Endothelial cell of hepatic sinusoid (primary cell): Measurements from ENCODE around the gene RCN1.
"Not testable (repeated sequence)": the region's sequence is repeated elsewhere in the genome, so short reads cannot be mapped to it uniquely, and the experiment has no call there.

Experiments used
- in situ Hi-C: cut with HindIII; loops from 2 replicates; pipeline ENCODE4 v1.10.0; 2017; ENCODE audit warnings: low sequenced_read_pairs

Gene RCN1

DNA sequence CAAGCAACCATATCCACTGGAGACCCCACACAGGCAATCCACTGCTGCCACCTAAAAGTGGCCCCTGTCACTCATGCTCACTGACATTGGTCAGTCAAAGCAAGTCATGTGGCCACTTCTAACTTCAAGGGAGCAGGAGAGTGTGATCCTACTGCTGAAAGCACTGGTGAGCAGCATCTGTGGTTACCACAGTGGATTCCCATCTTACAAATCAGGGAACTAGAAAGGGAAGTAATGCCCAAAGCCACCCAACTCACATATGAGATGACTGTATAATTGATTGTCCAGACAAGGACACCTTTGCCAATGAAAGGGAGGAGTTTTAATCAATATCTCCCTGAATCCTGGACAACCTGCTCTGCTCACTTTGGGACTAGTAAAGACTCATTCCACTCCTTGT lies 17.7 kb downstream of the RCN1 start:
- in situ Hi-C loops: no loop called here

DNA sequence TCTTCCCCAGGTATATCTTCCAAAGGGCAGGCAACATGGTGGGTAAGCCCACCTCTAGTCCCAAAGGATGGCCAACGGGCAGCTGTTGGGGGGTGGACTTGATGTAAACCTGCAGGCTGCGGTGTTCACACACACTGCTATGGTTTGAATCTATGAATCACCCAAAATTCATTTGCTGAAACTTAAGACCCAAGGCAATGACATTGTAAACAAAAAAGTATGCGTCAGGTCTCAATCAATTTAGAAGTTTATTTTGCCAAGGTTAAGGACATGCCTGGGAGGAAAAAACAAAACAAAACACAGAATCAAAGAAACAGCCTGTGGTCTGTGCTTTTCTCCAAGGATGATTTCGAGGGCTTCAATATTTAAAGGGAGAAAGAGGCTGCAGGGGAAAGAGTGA lies 18.3 kb downstream of the RCN1 start:
- in situ Hi-C loops: no loop called here

DNA sequence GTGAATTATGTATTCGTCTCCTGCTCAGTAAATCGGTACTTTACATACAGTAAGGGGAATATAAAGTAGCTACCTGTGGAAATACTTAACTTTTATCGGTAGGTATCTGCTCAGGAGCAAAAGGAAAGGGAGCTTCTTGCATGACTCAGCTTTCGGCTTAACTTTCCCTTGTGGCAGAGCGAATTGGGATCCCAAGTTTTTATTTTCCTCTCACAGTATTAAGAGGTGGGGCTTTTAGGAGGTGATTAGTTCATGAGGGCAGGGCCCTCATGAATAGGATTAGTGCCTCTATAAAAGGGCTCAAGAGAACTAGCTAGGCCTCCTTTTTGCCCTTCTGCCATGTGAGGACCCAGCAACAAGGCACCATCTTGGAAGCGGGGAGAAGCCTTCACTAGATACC lies 18.7 kb downstream of the RCN1 start:
- in situ Hi-C loops: no loop called here

DNA sequence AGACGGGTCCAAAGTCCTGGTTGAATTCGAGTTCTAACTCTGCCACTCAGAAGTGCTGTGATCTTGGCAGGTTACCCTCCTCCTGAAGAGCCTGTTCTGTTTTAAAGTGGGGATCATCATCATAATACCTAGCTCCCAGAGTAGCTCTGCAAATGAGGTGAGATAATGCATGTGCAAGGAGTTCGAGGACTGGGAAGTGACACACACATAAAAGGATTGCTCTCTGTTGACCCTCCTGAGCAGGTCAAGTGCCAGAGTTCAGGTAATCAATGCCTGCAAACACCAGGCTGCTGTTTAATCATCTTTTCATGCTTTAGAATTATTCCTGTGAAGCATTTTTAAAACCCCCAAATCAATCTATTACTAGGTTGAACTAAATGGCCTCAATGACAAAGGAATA lies 19.9 kb downstream of the RCN1 start:
- in situ Hi-C loops: no loop called here

DNA sequence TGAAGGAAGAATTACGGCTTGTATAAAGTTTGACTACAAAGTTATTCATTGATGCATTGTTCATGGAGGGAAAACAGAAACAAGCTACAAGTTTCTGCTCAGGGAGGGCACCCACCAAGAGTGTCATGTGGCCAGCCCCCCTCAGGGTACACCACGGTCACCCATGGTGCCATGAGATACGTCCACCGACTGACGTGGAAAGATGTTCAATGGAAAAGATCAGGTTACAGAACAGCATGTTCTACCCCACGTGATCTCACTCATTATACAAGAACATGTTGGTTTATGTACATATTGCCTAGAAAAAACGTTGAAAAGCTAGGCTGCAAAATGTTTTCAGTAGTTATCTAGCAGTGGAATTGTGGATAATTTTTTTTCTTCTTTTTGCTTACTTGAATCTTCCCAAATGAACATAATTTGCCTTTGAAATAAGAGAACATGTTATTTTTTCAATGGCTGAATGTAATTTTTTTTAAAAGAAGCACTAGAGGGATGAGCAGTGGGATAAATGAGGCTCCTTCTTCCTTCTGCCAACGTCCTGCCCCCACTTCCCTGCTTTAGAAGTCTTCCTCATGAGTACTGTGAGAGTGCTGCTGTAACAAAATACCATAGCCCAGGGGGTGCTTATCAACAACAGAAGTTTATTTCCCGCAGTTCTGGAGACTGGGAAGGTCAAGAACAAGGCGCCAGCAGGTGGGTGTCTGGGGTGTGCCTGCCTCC lies 22.5 kb downstream of the RCN1 start:
- in situ Hi-C loops: no loop called here

DNA sequence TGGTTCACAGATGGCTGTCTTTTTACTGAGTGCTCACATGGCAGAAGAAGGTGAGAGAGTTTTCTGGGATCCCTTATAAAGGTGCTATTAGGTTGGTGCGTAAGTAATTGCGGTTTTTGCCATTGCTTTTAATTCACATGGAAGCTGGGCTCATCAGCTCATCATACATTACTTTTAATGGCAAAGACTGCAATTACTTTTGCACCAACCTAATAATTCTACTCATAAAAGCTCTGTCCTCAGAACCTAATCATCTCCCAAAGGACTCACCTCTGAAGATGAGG lies 23.0 kb downstream of the RCN1 start:
- in situ Hi-C loops: no loop called here

DNA sequence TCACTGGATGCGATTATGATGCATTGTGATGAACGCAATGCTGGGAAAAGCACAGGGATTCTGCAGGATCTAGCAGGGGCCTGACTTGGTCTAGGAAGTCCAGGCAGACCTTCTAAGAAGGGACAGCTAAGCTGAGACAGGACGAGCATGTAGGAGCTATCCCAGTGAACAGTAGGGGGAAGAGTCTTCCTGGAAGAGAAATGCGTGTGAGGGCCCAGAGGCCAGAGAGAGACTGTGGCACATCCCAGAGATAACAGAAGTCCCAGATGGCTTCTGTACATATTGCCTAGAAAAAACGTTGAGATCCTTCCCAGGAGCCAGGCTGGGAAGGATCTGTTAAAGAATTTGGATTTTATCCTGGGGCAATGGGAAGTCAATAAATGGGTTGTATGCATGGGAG lies 24.6 kb downstream of the RCN1 start:
- in situ Hi-C loops: no loop called here

DNA sequence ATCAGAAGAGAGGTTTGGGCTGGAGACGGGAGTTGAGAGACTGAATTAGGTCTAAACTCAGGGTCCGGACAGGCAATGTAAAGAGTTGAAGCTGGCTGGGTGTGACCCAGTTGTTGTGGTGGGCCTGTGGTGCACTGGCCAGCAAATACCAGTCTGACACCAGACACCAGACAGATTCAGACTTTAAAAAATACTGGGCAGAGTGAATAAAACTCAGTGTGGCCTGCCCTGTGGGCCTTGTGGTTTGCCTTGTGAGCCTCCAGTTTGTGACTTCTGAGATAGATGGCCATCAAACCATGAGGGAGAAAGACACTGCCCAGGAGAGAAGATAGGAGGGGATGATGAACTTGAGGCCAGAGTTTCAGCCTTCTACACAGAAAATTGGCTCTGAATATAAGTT lies 25.8 kb downstream of the RCN1 start:
- in situ Hi-C loops: no loop called here

DNA sequence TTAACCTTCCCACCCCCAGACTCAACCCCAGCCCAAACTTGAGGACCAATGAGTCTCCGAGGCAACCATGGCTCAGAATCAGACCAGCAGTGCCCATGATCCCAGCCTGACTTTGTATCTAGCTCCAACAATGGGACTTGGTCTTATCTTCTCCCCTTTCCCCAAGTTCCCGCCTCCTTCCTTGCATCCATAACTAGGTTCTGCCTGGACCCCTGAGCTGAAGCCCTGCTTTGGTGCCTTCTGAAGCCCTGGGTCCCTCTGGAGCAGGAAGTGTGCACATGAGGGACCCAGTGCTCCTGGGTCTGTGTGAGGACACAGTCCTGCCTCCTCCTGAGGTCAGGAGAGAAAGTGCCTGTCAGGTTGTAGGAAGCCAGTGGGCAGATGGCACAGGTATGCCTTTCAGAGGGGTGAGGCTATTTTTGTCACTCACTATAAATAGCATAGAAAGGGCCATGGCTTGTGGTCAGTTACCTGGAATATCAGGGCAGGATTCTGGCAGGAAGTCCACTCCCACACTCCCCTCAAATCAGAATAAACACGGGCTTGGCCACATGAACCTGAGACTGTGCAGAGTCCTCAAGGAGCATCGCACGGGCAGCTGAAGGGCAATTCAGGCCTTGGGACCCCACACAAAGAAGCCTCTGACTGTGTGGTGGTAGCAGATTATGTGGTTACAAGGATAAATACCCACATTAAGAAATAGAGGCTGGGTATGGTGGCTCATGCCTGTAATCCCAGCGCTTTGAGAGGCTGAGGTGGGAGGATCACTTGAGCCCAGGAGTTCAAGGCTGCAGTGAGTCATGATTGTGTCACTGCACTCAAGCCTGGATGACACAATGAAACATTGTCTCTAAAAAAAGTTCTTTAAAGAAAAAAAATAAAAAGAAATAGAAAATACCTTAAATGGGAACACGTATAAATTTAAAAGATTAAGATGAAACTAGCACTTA lies 27.4 kb downstream of the RCN1 start:
- in situ Hi-C loops: no loop called here

DNA sequence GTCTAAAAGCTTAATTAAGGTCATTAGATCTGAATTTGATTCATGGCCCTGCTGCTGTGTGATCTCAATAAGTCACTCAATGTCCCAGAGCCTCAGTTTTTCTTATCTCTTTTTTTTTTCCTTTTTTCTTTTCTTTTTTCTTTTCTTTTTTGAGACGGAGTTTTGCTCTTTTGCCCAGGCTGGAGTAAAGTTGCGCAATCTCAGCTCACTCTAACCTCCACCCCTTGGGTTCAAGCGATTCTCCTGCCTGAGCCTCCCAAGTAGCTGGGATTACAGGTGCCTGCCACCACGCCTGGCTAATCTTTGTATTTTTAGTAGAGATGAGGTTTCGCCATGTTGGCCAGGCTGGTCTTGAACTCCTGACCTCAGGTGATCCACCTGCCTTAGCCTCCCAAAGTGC lies 28.3 kb downstream of the RCN1 start:
- in situ Hi-C loops: not testable (repeated sequence)

DNA sequence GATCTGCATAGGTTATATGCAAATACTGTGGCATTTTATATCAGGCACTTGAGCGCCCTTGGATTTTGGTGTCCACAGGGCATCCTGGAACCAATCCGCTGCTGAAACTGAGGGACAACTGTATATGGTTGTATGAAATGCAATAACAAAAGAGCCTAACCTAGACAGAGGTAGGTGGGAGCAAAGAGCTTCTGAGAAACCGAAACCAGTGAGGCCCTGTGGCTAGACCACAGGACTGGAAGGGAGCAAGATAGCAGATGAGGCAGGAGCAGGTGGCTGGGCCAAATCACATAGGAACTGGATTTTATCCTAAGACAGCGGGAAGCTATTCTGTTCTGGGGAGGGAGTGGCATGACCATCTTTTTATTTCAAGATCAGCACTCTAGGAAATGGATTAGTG lies 30.1 kb downstream of the RCN1 start:
- in situ Hi-C loops: no loop called here

DNA sequence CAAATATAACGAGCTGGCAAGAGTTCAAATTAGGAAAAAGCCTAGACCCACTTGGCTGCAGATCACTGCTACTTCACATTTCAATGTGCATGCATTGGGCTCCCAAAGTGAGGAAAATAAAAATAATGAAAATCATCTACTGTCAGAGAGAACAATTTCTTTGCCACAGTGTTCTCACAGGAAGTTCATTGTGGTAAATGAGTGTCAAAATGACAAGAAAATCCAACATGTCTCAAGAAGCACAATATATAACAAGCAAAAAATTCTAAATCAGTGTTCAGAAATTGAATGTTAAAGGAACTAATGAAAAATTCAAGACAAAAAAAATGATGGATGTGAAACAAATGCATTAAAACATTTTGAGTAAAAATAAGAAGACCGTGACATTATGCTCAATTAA lies 31.3 kb downstream of the RCN1 start:
- in situ Hi-C loops: no loop called here

DNA sequence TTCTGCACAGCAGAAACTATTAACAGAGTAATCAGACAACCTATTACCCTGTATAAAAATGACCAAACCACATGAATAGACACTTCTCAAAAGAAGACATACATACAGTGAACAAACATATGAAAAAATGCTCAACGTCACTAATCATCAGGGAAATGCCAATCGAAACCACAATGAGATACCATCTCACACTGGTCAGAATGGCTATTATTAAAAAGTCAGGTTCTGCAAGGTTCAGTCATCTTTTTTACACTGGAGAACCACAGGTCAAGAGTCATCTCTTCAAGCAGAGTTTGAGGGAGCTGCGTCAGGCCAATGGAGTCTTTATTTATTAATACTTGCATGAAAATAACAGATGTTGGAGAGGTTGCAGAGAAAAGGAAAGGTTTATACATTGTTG lies 40.4 kb downstream of the RCN1 start:
- in situ Hi-C loops: no loop called here

DNA sequence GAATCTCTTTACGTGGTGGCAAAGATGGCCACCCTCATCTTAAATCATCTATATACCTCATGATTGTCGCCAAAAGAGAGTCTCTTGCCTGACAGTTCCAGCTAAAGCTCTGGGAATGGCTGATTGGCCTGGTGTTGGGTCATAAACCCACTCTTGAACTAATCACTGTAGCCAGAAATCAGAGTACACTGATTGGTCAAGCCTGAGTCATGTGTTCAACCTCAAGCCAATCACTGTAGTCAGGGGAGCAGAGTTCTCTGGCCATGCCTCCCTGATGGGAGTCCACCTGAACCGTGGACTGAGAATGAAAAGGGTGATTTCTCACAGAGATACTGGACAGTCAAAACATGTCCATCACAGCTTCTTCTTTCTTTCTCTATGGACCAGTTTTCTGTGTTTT lies 45.8 kb downstream of the RCN1 start:
- in situ Hi-C loops: no loop called here

DNA sequence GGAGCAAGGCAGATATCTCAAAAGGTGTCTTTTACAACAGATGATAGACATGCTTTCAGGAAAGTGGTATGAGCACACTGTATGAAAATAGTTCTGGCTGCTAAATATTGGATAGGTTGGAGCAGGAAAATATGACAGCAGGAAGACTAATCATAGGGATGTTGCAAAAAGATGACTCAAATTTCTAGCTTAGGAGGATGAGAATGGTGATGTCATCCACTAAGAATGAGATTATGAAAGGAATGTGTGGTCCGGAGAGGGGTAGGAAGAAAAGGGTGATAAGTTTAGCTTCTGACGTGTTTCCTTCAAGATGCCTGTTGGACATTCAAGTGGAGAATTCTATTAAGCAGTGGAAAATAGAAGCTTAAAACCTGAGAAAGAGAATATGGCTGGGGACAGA lies 46.4 kb downstream of the RCN1 start:
- in situ Hi-C loops: no loop called here

DNA sequence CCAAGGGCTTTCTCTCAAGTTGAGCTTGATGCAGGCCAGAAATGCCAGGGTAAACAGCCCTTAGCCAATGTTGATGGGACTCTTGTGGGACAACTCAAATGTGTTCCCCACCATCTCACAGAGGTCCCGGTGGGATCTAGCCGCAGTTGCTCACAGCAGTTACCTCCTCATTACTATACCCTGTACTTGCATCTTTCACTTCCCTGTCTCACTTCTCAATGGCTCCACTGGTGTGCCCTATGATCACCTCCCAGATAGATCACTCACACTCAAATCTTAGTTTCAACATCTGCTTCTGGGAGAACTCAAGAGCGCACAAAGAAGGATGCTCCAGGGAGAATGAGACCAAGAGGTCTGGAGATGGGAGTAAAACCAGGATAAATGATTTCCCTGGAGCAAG lies 47.0 kb downstream of the RCN1 start:
- in situ Hi-C loops: no loop called here

DNA sequence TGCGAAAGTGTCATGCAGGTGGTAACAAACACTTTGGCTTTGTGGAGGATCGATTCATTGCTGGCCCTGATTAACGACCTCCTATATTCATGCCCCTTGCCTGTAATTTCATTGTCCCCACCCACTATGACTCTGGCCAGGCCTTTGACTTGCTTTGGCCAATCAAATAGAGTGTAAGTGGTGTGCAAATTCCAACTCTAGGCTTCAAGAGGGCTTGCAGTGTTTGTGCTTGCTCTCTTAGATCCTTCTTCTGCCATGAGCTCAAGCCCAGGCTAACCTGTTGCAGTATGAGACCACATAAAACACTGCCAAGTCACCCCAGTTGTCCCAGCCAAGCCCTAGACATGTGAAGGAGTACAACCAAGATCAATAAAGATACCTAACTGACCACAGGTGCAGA lies 48.0 kb downstream of the RCN1 start:
- in situ Hi-C loops: no loop called here

DNA sequence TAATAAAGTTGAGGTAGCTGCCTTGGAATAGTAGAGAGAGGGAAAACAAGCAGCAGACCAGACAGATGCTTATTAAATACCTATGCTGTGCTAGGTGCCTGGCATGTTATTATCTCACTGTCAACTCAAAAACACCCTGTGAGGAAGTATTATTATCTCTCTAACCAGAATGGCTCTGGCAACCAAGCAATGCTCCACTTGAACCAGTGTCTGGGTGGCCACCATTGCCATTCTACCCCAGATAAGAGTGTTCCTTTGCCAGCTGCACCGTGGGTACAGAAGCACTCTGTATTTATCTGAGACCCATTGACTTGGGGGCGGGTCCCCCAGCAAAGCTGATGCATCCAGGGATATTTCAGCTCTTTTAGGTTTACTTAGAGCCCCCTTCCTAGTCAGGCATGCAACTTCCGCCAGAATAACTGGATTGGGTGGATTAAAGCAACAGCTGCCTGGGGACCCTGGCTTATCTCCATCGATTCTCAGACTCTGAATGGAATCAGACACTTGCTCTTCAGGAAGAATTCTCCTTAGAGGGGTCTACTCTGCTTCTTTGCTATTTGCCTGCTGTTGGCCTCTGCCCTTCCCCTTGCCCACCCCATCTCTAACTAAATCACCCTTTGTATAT lies 49.1 kb downstream of the RCN1 start:
- in situ Hi-C loops: no loop called here

DNA sequence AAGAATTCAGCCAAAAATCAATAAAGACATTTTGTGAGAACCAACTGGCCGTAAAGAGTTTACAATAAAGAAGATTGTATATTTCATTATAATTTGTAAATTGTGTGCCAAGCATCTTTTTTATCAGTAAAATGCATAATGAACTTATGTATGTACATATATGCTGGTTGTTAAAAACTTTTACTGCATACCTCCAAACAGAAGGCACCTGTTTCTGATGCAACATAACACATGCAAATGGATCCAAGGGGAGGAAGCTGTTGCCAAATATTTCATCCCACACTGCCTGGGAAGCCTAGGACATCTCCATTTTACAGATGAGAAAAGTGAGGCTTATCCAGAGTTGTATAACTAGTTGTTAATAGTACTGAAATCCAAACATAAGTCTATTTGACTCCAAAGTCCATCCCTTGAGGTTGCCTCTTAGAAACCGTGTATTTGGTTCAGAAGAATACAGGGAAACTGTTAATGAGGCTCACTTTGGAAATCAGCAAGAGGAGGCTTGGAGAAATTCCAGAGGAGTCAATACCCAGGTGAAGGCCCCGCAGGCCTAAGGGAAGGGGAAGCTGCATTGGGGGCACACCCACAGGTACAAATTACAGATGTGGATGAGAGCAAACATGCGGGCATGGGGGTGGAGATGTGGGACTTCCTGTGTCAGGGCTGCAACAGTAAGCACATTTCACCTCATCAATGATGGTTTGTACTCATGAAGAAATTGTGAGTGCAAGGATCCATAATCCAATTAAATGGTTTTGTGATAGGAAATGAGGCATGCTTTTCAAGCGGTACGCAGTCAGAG lies 51.1 kb downstream of the RCN1 start:
- in situ Hi-C loops: no loop called here

DNA sequence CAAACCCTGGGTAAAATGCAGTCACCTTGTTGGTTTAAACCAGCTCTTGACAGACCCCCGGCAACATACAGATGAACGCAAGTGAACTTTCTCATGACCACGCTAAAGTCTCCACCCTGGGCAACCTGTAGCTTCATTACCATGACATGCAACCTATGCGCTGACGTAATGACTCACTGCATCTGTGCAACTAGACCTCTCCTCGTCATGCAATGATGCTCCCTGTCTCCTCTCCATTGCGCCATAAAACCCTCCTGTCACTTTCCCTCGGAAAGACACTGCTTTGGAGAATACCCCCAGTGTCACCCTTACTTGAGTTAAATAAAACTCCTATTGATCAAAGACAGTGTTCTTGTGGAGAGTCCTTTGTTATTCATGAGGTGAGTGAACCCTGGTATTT lies 52.5 kb downstream of the RCN1 start:
- in situ Hi-C loops: no loop called here

DNA sequence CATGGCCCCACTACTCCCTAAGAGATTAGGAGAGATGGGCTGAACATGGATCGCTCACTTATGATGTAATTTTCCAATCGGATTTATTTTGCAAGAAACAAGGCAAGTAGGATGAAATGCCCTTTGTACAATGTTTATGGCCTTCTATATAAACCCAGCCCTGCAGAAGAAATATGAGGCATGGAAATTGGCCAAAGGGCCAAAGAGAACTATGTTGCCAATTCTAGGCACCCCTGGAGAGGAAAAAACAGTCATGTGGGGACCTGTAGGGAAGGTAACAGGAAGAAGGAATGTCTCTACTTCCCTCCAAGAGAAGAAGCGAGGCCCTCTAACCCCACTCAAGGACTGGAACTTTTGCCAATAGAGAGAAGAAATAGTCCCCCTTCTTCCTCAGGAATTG lies 54.4 kb downstream of the RCN1 start:
- in situ Hi-C loops: no loop called here
